CD8-positive, alpha-beta memory T cell (primary cell): ENCODE data around the gene SLC4A5. TPM values are rescaled to one million over a fixed set of nuclear protein-coding genes. Genes with fewer than 3 reads are reported as not detected.
A peak's percentile ranks its signal among the peaks of the same experiment; 100 is the strongest.

Source experiments
- CTCF ChIA-PET: fragments of 350-600 bp; sonication (Branson Sonifier 250); formaldehyde crosslinking; loops from one replicate; lab custom pipeline; 2021; ENCODE audit warnings: antibody characterized with exemption; lab: Charles Lee
- POLR2A ChIA-PET: fragments of 350-600 bp; sonication (Branson Sonifier 250); formaldehyde crosslinking; loops from one replicate; lab custom pipeline; 2021; ENCODE audit warnings: antibody characterized with exemption; lab: Charles Lee
- DNase-seq, 5 donors: peaks; one replicate each; pipeline versions ENCODE4 v3.0.0 to v3.0.0-alpha.2; 2020 to 2022; ENCODE audit warnings: mixed read lengths in 1 of 5
- H3K27ac ChIP-seq: one replicate; pipeline ENCODE4 v1.7.0; 2013; ENCODE audit warnings: low read depth, mild to moderate bottlenecking, low read length, moderate library complexity
- H3K27me3 ChIP-seq: 2 replicates; pipeline ENCODE4 v1.7.0; 2013; ENCODE audit warnings: low read length, mild to moderate bottlenecking; ENCODE audit not compliant: insufficient read depth, poor library complexity, severe bottlenecking
- H3K36me3 ChIP-seq: 2 replicates; pipeline ENCODE4 v1.7.0; 2013; ENCODE audit warnings: mild to moderate bottlenecking, low read length, moderate library complexity; ENCODE audit not compliant: insufficient read depth
- H3K4me1 ChIP-seq: 2 replicates; pipeline ENCODE4 v1.7.0; 2013; ENCODE audit warnings: mild to moderate bottlenecking, low read length, moderate library complexity; ENCODE audit not compliant: insufficient read depth
- H3K4me3 ChIP-seq: 2 replicates; pipeline ENCODE4 v1.7.0; 2013; ENCODE audit warnings: mild to moderate bottlenecking, low read length
- H3K9me3 ChIP-seq: 2 replicates; pipeline ENCODE4 v1.7.0; 2013; ENCODE audit warnings: mild to moderate bottlenecking, low read length
- H3K27ac Mint-ChIP-seq, 8 donors: one replicate each; pipeline ENCODE4 v1.8.0; 2020 to 2021; ENCODE audit warnings: mixed read lengths in 8 of 8, mild to moderate bottlenecking in 6 of 8, inconsistent platforms in 3 of 8, moderate library complexity in 3 of 8
- H3K27me3 Mint-ChIP-seq, 2 donors: one replicate each; pipeline ENCODE4 v1.8.0; 2020 to 2021; ENCODE audit warnings: mixed read lengths in 2 of 2, mild to moderate bottlenecking in 1 of 2, moderate library complexity in 1 of 2
- H3K36me3 Mint-ChIP-seq, 3 donors: one replicate each; pipeline ENCODE4 v1.8.0; 2020 to 2021; ENCODE audit warnings: mixed read lengths in 3 of 3, inconsistent platforms in 1 of 3, mild to moderate bottlenecking in 1 of 3
- H3K4me1 Mint-ChIP-seq, 3 donors: one replicate each; pipeline ENCODE4 v1.8.0; 2020 to 2021; ENCODE audit warnings: mixed read lengths in 3 of 3, inconsistent platforms in 1 of 3, mild to moderate bottlenecking in 1 of 3
- H3K4me3 Mint-ChIP-seq, 7 donors: one replicate each; pipeline ENCODE4 v1.8.0; 2020 to 2021; ENCODE audit warnings: mixed read lengths in 7 of 7, mild to moderate bottlenecking in 6 of 7, moderate library complexity in 4 of 7, inconsistent platforms in 2 of 7
- H3K9me3 Mint-ChIP-seq, 5 donors: one replicate each; pipeline ENCODE4 v1.8.0; 2020 to 2022; ENCODE audit warnings: mixed read lengths in 5 of 5, mild to moderate bottlenecking in 3 of 5, moderate library complexity in 2 of 5, inconsistent platforms in 1 of 5
- polyA plus RNA-seq: library from polyadenylated mRNA; unstranded; fragments of 300-500 nt; fragmentation: Illumina TruSeq; gene quantifications from one replicate; pipeline ENCODE4 v1.2.3, GENCODE V29; 2021
- total RNA-seq, 2 experiments: library from RNA; stranded (reverse); gene quantifications; one replicate each; pipeline ENCODE4 v1.2.3, GENCODE V29; 2021

Gene SLC4A5
- total and polyA plus RNA-seq, 3 experiments from 2014 or later, result 0.13 to 1.9 (median 1.8) TPM

GRCh38 chr2:74328074-74328473 is 15.1 kb downstream of the SLC4A5 start:
- H3K27ac Mint-ChIP-seq, result peak overlapping the region in 1 of 8 donors; percentile 7
- Histone ChIP-seq H3K4me1 (no peaks in the 10 kb centered on the region), H3K9me3 (no peaks in the 10 kb centered on the region), H3K27me3 (no peaks in the 10 kb centered on the region), H3K36me3 (no peaks in the 10 kb centered on the region), H3K27ac (no peak overlapping the region), H3K4me3 (no peak overlapping the region)
- H3K4me1 Mint-ChIP-seq, result peaks cover 11 to 15% (median 14%) of the 10 kb centered on the region in 3 donors
- H3K4me3 Mint-ChIP-seq, result no peak overlapping the region
- H3K36me3 Mint-ChIP-seq, result peaks cover 0 to 11% (median 0%) of the 10 kb centered on the region in 3 donors
- ChIA-PET CTCF (interaction anchor here (1.1 kb wide), 1 partner anchor 78 kb away, joined by 4 read pairs; no protein-coding TSS in a partner anchor), POLR2A (no interaction called here)
- H3K27me3 Mint-ChIP-seq, result no peaks in the 10 kb centered on the region
- no peak for DNase-seq
- H3K9me3 Mint-ChIP-seq, result no peaks in the 10 kb centered on the region

DNA sequence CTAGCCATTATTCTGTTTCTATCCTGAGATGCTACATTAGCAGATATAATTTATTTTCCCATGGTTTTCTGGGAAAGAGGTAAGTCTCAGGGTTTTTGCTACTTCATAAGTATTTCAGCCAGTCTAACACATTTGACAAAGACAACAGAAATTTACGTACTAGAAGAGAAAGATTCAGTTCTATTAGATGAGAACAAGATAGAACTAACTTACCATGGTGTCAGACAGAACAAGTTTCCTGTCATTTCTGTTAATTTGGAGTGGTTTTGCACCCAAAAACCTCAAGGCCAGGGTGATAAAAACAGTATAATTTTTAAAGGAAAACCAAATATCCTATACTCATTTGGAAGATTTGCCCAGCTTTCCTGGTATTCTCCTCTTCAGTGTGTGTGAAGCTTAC is 15.6 kb downstream of the SLC4A5 start:
- no peaks in the 10 kb centered on the region for H3K27me3 ChIP-seq
- H3K4me3 ChIP-seq, result no peak overlapping the region
- H3K4me1 ChIP-seq, result no peaks in the 10 kb centered on the region
- peak in 1 of 5 donors; percentile 6 for DNase-seq
- no peak overlapping the region for H3K27ac ChIP-seq
- H3K4me1 Mint-ChIP-seq, result peaks cover 11 to 15% (median 14%) of the 10 kb centered on the region in 3 donors
- no peaks in the 10 kb centered on the region for H3K9me3 ChIP-seq
- no peaks in the 10 kb centered on the region for H3K27me3 Mint-ChIP-seq
- no peaks in the 10 kb centered on the region for H3K9me3 Mint-ChIP-seq
- H3K36me3 Mint-ChIP-seq, result peaks cover 0 to 8% (median 0%) of the 10 kb centered on the region in 3 donors
- H3K36me3 ChIP-seq, result no peaks in the 10 kb centered on the region
- ChIA-PET POLR2A (no interaction called here), CTCF (no interaction called here)
- H3K27ac Mint-ChIP-seq, result no peak overlapping the region
- H3K4me3 Mint-ChIP-seq, result peak overlapping the region in 1 of 7 donors; percentile 61

- Mint-ChIP-seq H3K4me1 (peaks cover 11 to 15% (median 14%) of the 10 kb centered on the region in 3 donors), H3K4me3 (peak overlapping the region in 2 of 7 donors; percentile 6 to 61), H3K27me3 (no peaks in the 10 kb centered on the region), H3K27ac (peak overlapping the region in 1 of 8 donors; percentile 31), H3K9me3 (no peaks in the 10 kb centered on the region), H3K36me3 (peaks cover 0 to 8% (median 1%) of the 10 kb centered on the region in 3 donors)
- no peak for DNase-seq
- ChIA-PET POLR2A (no interaction called here), CTCF (no interaction called here)
- Histone ChIP-seq H3K36me3 (no peaks in the 10 kb centered on the region), H3K9me3 (no peaks in the 10 kb centered on the region), H3K27me3 (no peaks in the 10 kb centered on the region), H3K4me3 (no peak overlapping the region), H3K27ac (no peak overlapping the region), H3K4me1 (no peaks in the 10 kb centered on the region)
Measured at GRCh38 chr2:74327199-74327598, 16.0 kb downstream of the SLC4A5 start.

GRCh38 chr2:74325815-74326214 is 17.4 kb downstream of the SLC4A5 start:
- Mint-ChIP-seq H3K27me3 (no peaks in the 10 kb centered on the region), H3K4me1 (peaks cover 11 to 15% (median 14%) of the 10 kb centered on the region in 3 donors), H3K27ac (no peak overlapping the region), H3K36me3 (peaks cover 1 to 10% (median 7%) of the 10 kb centered on the region in 3 donors), H3K4me3 (no peak overlapping the region), H3K9me3 (no peaks in the 10 kb centered on the region)
- CTCF ChIA-PET, result interaction anchor here (1.3 to 3.5 kb wide), 3 partner anchors 9 to 77 kb away, joined by 3 to 26 read pairs (median 12); no protein-coding TSS in a partner anchor
- POLR2A ChIA-PET, result no interaction called here
- H3K4me3 ChIP-seq, result no peak overlapping the region
- DNase-seq, result no peak
- no peak overlapping the region for H3K27ac ChIP-seq
- no peaks in the 10 kb centered on the region for H3K27me3 ChIP-seq
- H3K4me1 ChIP-seq, result no peaks in the 10 kb centered on the region
- H3K9me3 ChIP-seq, result no peaks in the 10 kb centered on the region
- no peaks in the 10 kb centered on the region for H3K36me3 ChIP-seq

DNA sequence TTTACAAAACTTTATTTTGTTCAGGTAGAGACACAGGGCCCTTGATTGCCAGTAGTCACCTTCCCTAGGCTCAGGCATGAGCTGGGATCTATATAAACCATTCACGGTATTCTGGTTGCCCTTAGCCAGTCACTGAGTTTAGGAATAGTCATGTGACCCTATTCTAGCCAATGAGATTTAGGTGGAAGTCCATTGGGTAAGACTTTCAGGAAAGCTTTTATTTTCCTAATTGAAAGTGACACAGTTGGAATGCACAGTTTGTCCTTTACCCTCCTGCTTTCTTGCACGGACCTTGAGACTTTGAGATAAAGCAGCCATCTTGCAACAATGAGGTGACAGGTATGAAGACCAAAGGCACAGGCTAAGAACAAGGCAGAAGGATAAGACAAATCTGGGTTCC is 21.5 kb downstream of the SLC4A5 start:
- Histone ChIP-seq H3K27ac (no peak overlapping the region), H3K27me3 (no peaks in the 10 kb centered on the region), H3K4me1 (no peaks in the 10 kb centered on the region), H3K4me3 (no peak overlapping the region), H3K36me3 (no peaks in the 10 kb centered on the region), H3K9me3 (no peaks in the 10 kb centered on the region)
- Mint-ChIP-seq H3K9me3 (no peaks in the 10 kb centered on the region), H3K36me3 (peaks cover 1 to 12% (median 9%) of the 10 kb centered on the region in 3 donors), H3K27me3 (no peaks in the 10 kb centered on the region), H3K4me1 (no peaks in the 10 kb centered on the region), H3K27ac (no peak overlapping the region), H3K4me3 (no peak overlapping the region)
- POLR2A ChIA-PET, result no interaction called here
- CTCF ChIA-PET, result no interaction called here
- no peak for DNase-seq

- H3K4me1 Mint-ChIP-seq, result no peaks in the 10 kb centered on the region
- Histone ChIP-seq H3K27me3 (no peaks in the 10 kb centered on the region), H3K4me1 (no peaks in the 10 kb centered on the region), H3K9me3 (no peaks in the 10 kb centered on the region), H3K4me3 (no peak overlapping the region), H3K27ac (no peak overlapping the region), H3K36me3 (peaks cover 4% of the 10 kb centered on the region)
- DNase-seq, result no peak
- H3K27me3 Mint-ChIP-seq, result no peaks in the 10 kb centered on the region
- CTCF ChIA-PET, result interaction anchor here (1.1 kb wide), 1 partner anchor 17 kb away, joined by 5 read pairs; no protein-coding TSS in a partner anchor
- POLR2A ChIA-PET, result no interaction called here
- H3K27ac Mint-ChIP-seq, result peak overlapping the region in 1 of 8 donors; percentile 1
- no peaks in the 10 kb centered on the region for H3K9me3 Mint-ChIP-seq
- peaks cover 1 to 22% (median 20%) of the 10 kb centered on the region in 3 donors for H3K36me3 Mint-ChIP-seq
- H3K4me3 Mint-ChIP-seq, result no peak overlapping the region
Measured at GRCh38 chr2:74317701-74318100, 25.5 kb downstream of the SLC4A5 start.

DNA sequence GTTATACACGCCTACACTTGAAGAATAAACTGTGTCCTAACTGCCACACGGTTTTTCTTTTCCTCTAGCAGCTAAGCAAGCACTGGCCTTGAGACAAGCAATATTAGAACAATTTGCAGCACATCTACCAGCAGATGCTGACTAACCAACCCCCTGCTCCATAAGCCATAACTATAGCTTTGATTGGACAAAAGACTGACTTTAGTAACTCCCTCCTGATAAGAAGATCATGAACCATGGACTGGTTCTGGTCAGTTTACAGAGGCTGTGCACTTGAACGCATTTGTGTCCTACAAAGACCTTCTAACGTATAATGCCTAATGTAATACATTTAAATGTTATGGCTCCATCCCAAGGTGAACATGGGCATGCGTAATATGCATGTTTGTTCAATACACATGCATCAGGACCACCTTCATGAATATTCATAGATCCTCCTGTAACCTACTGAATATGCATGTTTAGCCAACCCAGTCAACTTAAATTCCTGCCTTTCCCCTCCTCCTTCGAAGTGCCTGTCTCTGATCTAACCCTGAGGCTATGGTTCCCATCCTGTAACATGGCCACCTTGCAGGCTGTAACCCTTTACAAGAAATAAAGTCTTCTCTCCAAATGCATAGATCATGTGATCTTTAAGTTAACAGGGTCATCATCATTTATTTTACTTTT is 26.5 kb downstream of the SLC4A5 start:
- ChIA-PET CTCF (no interaction called here), POLR2A (no interaction called here)
- no peak for DNase-seq
- H3K27ac ChIP-seq, result no peak overlapping the region
- H3K27me3 ChIP-seq, result no peaks in the 10 kb centered on the region
- H3K27me3 Mint-ChIP-seq, result no peaks in the 10 kb centered on the region
- peaks cover 4% of the 10 kb centered on the region for H3K36me3 ChIP-seq
- H3K9me3 ChIP-seq, result no peaks in the 10 kb centered on the region
- H3K4me3 ChIP-seq, result no peak overlapping the region
- peaks cover 0 to 26% (median 22%) of the 10 kb centered on the region in 3 donors for H3K36me3 Mint-ChIP-seq
- H3K4me1 ChIP-seq, result no peaks in the 10 kb centered on the region
- H3K9me3 Mint-ChIP-seq, result no peaks in the 10 kb centered on the region
- no peak overlapping the region for H3K4me3 Mint-ChIP-seq
- H3K4me1 Mint-ChIP-seq, result no peaks in the 10 kb centered on the region
- H3K27ac Mint-ChIP-seq, result no peak overlapping the region

GRCh38 chr2:74314107-74314506 is 29.1 kb downstream of the SLC4A5 start:
- Histone ChIP-seq H3K4me1 (no peaks in the 10 kb centered on the region), H3K36me3 (peaks cover 4% of the 10 kb centered on the region), H3K4me3 (no peak overlapping the region), H3K27ac (no peak overlapping the region), H3K27me3 (no peaks in the 10 kb centered on the region), H3K9me3 (no peaks in the 10 kb centered on the region)
- CTCF ChIA-PET, result interaction anchor here (1.8 kb wide), 1 partner anchor 21 kb away, joined by 8 read pairs; no protein-coding TSS in a partner anchor
- Mint-ChIP-seq H3K9me3 (no peaks in the 10 kb centered on the region), H3K4me1 (no peaks in the 10 kb centered on the region), H3K27ac (no peak overlapping the region), H3K36me3 (peaks cover 7 to 27% (median 25%) of the 10 kb centered on the region in 3 donors), H3K27me3 (no peaks in the 10 kb centered on the region), H3K4me3 (no peak overlapping the region)
- POLR2A ChIA-PET, result no interaction called here
- no peak for DNase-seq
